HCT116 (cell line): ENCODE measurements around the gene SPTB. TPM values are rescaled to one million over a fixed set of nuclear protein-coding genes. Genes with fewer than 3 reads are reported as not detected.

Experiments
- ATAC-seq: fragments of 200-7000 bp; cut with Tn5 transposase; 2 replicates; pipeline ENCODE4 v1.9.1; 2020; ENCODE audit warnings: mild to moderate bottlenecking, moderate library complexity
- BruUV-seq: library from RNA; stranded (reverse); fragments of 400-500 nt; replicated peaks from 2 replicates; lab custom pipeline; 2021; lab: Mats Ljungman, UMichigan
- CTCF ChIA-PET: fragments of 300-600 bp; sonication (Branson Sonifier 250); formaldehyde crosslinking; loops from one replicate; lab custom pipeline; 2021; ENCODE audit warnings: antibody characterized with exemption; lab: Charles Lee
- POLR2A ChIA-PET: fragments of 300-600, 350-600 bp; sonication (Branson Sonifier 250); formaldehyde crosslinking; loops from one replicate; lab custom pipeline; 2021; ENCODE audit warnings: antibody characterized with exemption; lab: Charles Lee
- RAD21 ChIA-PET, 2 experiments: fragments of 300-600 bp; sonication (Branson Sonifier 250); formaldehyde crosslinking; loops; one replicate each; lab custom pipeline; 2023; ENCODE audit warnings: low total read pairs in 2 of 2; ENCODE audit not compliant: uncharacterized antibody in 2 of 2, unreplicated experiment in 2 of 2, low non-redundant PET in 1 of 2; lab: Charles Lee
- DNase-seq: peaks from one replicate; pipeline ENCODE4 v3.0.0-alpha.2; 2010; ENCODE audit warnings: low read depth, low spot score
- H2AFZ ChIP-seq: fragments of 200-600 bp; shearing (Covaris generic), sonication (generic); 2 replicates; pipeline ENCODE4 v1.6.1; 2017; ENCODE audit warnings: low read depth, mixed run types, mixed read lengths, antibody characterized with exemption, low read length; ENCODE audit not compliant: poor library complexity, severe bottlenecking
- H3K27ac ChIP-seq: 2 replicates; pipeline ENCODE4 v1.5.1; 2012; ENCODE audit warnings: low read depth, low read length
- H3K27me3 ChIP-seq: fragments of 200-600 bp; sonication (generic); 2 replicates; pipeline ENCODE4 v1.6.1; 2016; ENCODE audit warnings: mixed run types, low read length, mixed read lengths; ENCODE audit not compliant: insufficient read depth
- H3K36me3 ChIP-seq, 2 experiments: fragments of 200-500 bp in 1 of 2; fragments of 200-600 bp in 1 of 2; sonication (Bioruptor generic) in 1 of 2; sonication (generic) in 1 of 2; 2 replicates each; pipeline versions ENCODE4 v1.5.1 to v1.6.1; 2014 to 2016; ENCODE audit warnings: low read length in 2 of 2, inconsistent platforms in 1 of 2, mixed read lengths in 1 of 2, mixed run types in 1 of 2; ENCODE audit not compliant: insufficient read depth in 2 of 2, control insufficient read depth in 1 of 2
- H3K4me1 ChIP-seq, 2 experiments: fragments of 200-600 bp in 1 of 2; sonication (generic) in 1 of 2; 2 replicates each; pipeline versions ENCODE4 v1.5.1 to v1.6.1; 2012 to 2017; ENCODE audit warnings: low read length in 2 of 2, inconsistent platforms in 1 of 2, mild to moderate bottlenecking in 1 of 2, mixed read lengths in 1 of 2, mixed run types in 1 of 2, moderate library complexity in 1 of 2; ENCODE audit not compliant: insufficient read depth in 2 of 2, control insufficient read depth in 1 of 2
- H3K4me2 ChIP-seq: fragments of 200-600 bp; sonication (generic); 2 replicates; pipeline ENCODE4 v1.6.1; 2017; ENCODE audit warnings: mixed run types, low read length, mixed read lengths
- H3K4me3 ChIP-seq, 2 experiments: fragments of 200-600 bp in 1 of 2; sonication (generic) in 1 of 2; replicated peaks in 1 of 2; 2 replicates each; pipeline ENCODE4 v1.5.1; 2011 to 2016; ENCODE audit warnings: low read length in 2 of 2, control low read depth in 1 of 2, low read depth in 1 of 2, mild to moderate bottlenecking in 1 of 2, mixed read lengths in 1 of 2, mixed run types in 1 of 2
- H3K79me2 ChIP-seq: fragments of 200-600 bp; sonication (generic); 2 replicates; pipeline ENCODE4 v1.6.1; 2017; ENCODE audit warnings: mild to moderate bottlenecking, mixed run types, low read length, moderate library complexity, mixed read lengths; ENCODE audit not compliant: insufficient read depth
- H3K9ac ChIP-seq: fragments of 200-600 bp; sonication (generic); 2 replicates; pipeline ENCODE4 v1.6.1; 2016; ENCODE audit warnings: low read length, mixed read lengths
- H3K9me2 ChIP-seq: fragments of 200-600 bp; sonication (generic), shearing (Covaris generic); 2 replicates; pipeline ENCODE4 v1.6.1; 2017; ENCODE audit warnings: mixed run types, mild to moderate bottlenecking, moderate library complexity; ENCODE audit not compliant: insufficient read depth
- H3K9me3 ChIP-seq, 2 experiments: fragments of 200-500 bp in 1 of 2; fragments of 200-600 bp in 1 of 2; sonication (Bioruptor generic) in 1 of 2; sonication (generic) in 1 of 2; 2 replicates each; pipeline ENCODE4 v1.6.1; 2014 to 2017; ENCODE audit warnings: low read length in 2 of 2, mixed read lengths in 2 of 2, inconsistent platforms in 1 of 2, low read depth in 1 of 2, mild to moderate bottlenecking in 1 of 2, mixed run types in 1 of 2, moderate library complexity in 1 of 2; ENCODE audit not compliant: control insufficient read depth in 1 of 2, insufficient read depth in 1 of 2
- H4K20me1 ChIP-seq: fragments of 200-600 bp; sonication (generic), shearing (Covaris generic); 2 replicates; pipeline ENCODE4 v1.6.1; 2017; ENCODE audit warnings: mixed run types, mild to moderate bottlenecking, moderate library complexity; ENCODE audit not compliant: insufficient read depth
- CEBPB ChIP-seq: IDR thresholded peaks from 2 replicates; pipeline ENCODE4 v1.6.1; 2012; ENCODE audit warnings: low read depth
- ELF1 ChIP-seq: IDR thresholded peaks from 2 replicates; pipeline ENCODE4 v1.6.1; 2012; ENCODE audit warnings: low read depth, borderline replicate concordance
- EZH2phosphoT487 ChIP-seq: fragments of 200-600 bp; IDR thresholded peaks from 2 replicates; pipeline ENCODE4 v1.6.1; 2018; ENCODE audit warnings: antibody characterized with exemption, borderline replicate concordance
- FOSL1 ChIP-seq: IDR thresholded peaks from 2 replicates; pipeline ENCODE4 v1.6.1; 2012; ENCODE audit warnings: low read depth
- JUND ChIP-seq: IDR thresholded peaks from 2 replicates; pipeline ENCODE4 v1.6.1; 2012
- POLR2A ChIP-seq: IDR thresholded peaks from 2 replicates; pipeline ENCODE4 v1.7.0; 2011; ENCODE audit warnings: borderline replicate concordance; ENCODE audit not compliant: insufficient read depth, insufficient read length; ENCODE audit errors: extremely low read depth
- POLR2AphosphoS5 ChIP-seq: IDR thresholded peaks from 2 replicates; pipeline ENCODE4 v1.6.1; 2011; ENCODE audit warnings: mild to moderate bottlenecking, low read depth, low read length, moderate library complexity
- SIN3A ChIP-seq: IDR thresholded peaks from 2 replicates; pipeline ENCODE4 v1.6.1; 2012; ENCODE audit warnings: low read depth
- SP1 ChIP-seq: IDR thresholded peaks from 2 replicates; pipeline ENCODE4 v1.6.1; 2012; ENCODE audit warnings: low read depth
- SRF ChIP-seq: IDR thresholded peaks from 2 replicates; pipeline ENCODE4 v1.6.1; 2012; ENCODE audit warnings: low read depth
- TCF7L2 ChIP-seq: IDR thresholded peaks from 2 replicates; pipeline ENCODE4 v1.7.0; 2011; ENCODE audit warnings: borderline replicate concordance, inconsistent platforms; ENCODE audit not compliant: insufficient read depth, insufficient read length; ENCODE audit errors: extremely low read depth
- YY1 ChIP-seq: IDR thresholded peaks from 2 replicates; pipeline ENCODE4 v1.6.1; 2011; ENCODE audit warnings: low read length, low read depth, moderate library complexity, mild to moderate bottlenecking; ENCODE audit not compliant: insufficient replicate concordance; ENCODE audit errors: extremely low read depth
- ZFX ChIP-seq: fragments of 450-650 bp; IDR thresholded peaks from 2 replicates; pipeline ENCODE4 v1.6.1; 2017
- ZNF274 ChIP-seq: fragments of 200-500 bp; sonication (Bioruptor generic); IDR thresholded peaks from 2 replicates; pipeline ENCODE4 v1.6.1; 2014; ENCODE audit warnings: mild to moderate bottlenecking, low read depth, low read length, inconsistent platforms
- intact Hi-C: fragments of 100-400 bp; cut with micrococcal nuclease; formaldehyde crosslinking; loops from 2 replicates; pipeline ENCODE4 v1.10.0; 2022
- total RNA-seq: library from RNA; stranded (reverse); gene quantifications from one replicate; pipeline ENCODE4 v1.2.1, GENCODE V29; 2021; ENCODE audit not compliant: unreplicated experiment
- TF ChIP-seq, protein P1 (sequence below): IDR thresholded peaks from 2 replicates; pipeline ENCODE4 v1.6.1; 2012; ENCODE audit warnings: low read depth
- TF ChIP-seq, protein P2 (sequence below), 3 experiments: fragments of 200-600 bp in 1 of 3; sonication (generic) in 1 of 3; IDR thresholded peaks in 2 of 3; conservative IDR thresholded peaks in 1 of 3; 2 replicates each; pipeline ENCODE4 v1.5.1; 2012 to 2017; ENCODE audit warnings: low read depth in 2 of 3, low read length in 2 of 3, antibody characterized with exemption in 1 of 3, borderline replicate concordance in 1 of 3, control low read depth in 1 of 3, mild to moderate bottlenecking in 1 of 3, mixed read lengths in 1 of 3, mixed run types in 1 of 3, moderate library complexity in 1 of 3; ENCODE audit not compliant: insufficient read depth in 1 of 3
- TF ChIP-seq, protein P3 (sequence below): IDR thresholded peaks from 2 replicates; pipeline ENCODE4 v1.6.1; 2012

Gene SPTB
- total RNA-seq, 1 experiment from 2014 or later = 4.2 TPM

GRCh38 chr14:64754685-64755084 is 125.0 kb downstream of the SPTB start:
- H3K4me1 ChIP-seq = peaks cover 20 to 23% of the 10 kb centered on the region in 2 experiments
- intact Hi-C loops = no loop called here
- no peak for TF ChIP-seq ZFX
- TF ChIP-seq CEBPB = no peak
- TF ChIP-seq EZH2phosphoT487 = no peak
- no peak for TF ChIP-seq ZNF274
- no peak for TF ChIP-seq POLR2A
- no peak for TF ChIP-seq ELF1
- TF ChIP-seq YY1 = no peak
- TF ChIP-seq JUND = no peak
- TF ChIP-seq SP1 = no peak
- no peak for TF ChIP-seq FOSL1
- TF ChIP-seq TCF7L2 = no peak
- TF ChIP-seq, protein P1, sequence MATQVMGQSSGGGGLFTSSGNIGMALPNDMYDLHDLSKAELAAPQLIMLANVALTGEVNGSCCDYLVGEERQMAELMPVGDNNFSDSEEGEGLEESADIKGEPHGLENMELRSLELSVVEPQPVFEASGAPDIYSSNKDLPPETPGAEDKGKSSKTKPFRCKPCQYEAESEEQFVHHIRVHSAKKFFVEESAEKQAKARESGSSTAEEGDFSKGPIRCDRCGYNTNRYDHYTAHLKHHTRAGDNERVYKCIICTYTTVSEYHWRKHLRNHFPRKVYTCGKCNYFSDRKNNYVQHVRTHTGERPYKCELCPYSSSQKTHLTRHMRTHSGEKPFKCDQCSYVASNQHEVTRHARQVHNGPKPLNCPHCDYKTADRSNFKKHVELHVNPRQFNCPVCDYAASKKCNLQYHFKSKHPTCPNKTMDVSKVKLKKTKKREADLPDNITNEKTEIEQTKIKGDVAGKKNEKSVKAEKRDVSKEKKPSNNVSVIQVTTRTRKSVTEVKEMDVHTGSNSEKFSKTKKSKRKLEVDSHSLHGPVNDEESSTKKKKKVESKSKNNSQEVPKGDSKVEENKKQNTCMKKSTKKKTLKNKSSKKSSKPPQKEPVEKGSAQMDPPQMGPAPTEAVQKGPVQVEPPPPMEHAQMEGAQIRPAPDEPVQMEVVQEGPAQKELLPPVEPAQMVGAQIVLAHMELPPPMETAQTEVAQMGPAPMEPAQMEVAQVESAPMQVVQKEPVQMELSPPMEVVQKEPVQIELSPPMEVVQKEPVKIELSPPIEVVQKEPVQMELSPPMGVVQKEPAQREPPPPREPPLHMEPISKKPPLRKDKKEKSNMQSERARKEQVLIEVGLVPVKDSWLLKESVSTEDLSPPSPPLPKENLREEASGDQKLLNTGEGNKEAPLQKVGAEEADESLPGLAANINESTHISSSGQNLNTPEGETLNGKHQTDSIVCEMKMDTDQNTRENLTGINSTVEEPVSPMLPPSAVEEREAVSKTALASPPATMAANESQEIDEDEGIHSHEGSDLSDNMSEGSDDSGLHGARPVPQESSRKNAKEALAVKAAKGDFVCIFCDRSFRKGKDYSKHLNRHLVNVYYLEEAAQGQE = no peak
- TF ChIP-seq, protein P2, sequence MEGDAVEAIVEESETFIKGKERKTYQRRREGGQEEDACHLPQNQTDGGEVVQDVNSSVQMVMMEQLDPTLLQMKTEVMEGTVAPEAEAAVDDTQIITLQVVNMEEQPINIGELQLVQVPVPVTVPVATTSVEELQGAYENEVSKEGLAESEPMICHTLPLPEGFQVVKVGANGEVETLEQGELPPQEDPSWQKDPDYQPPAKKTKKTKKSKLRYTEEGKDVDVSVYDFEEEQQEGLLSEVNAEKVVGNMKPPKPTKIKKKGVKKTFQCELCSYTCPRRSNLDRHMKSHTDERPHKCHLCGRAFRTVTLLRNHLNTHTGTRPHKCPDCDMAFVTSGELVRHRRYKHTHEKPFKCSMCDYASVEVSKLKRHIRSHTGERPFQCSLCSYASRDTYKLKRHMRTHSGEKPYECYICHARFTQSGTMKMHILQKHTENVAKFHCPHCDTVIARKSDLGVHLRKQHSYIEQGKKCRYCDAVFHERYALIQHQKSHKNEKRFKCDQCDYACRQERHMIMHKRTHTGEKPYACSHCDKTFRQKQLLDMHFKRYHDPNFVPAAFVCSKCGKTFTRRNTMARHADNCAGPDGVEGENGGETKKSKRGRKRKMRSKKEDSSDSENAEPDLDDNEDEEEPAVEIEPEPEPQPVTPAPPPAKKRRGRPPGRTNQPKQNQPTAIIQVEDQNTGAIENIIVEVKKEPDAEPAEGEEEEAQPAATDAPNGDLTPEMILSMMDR (IDR thresholded peaks at IDR 0.05 in 2 of 3, conservative IDR thresholded peaks at IDR 0.05 in 1 of 3; ENCODE audit: borderline replicate concordance in 1 of 3, insufficient read depth in 1 of 3, low read depth in 2 of 3, low read length in 2 of 3) = no peak
- TF ChIP-seq, protein P3, sequence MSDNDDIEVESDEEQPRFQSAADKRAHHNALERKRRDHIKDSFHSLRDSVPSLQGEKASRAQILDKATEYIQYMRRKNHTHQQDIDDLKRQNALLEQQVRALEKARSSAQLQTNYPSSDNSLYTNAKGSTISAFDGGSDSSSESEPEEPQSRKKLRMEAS = no peak
- no peak for TF ChIP-seq POLR2AphosphoS5
- no peak for TF ChIP-seq SRF
- TF ChIP-seq SIN3A = no peak
- H3K9me3 ChIP-seq = no peaks in the 10 kb centered on the region
- no TSS peak for BruUV-seq
- H3K27ac ChIP-seq = no peak overlapping the region
- H3K4me3 ChIP-seq = no peak overlapping the region
- ChIA-PET RAD21 (no interaction called here), CTCF (no interaction called here), POLR2A (no interaction called here)
- H3K4me2 ChIP-seq = no peak overlapping the region
- H2AFZ ChIP-seq = no peak overlapping the region
- H3K9ac ChIP-seq = no peak overlapping the region
- H3K27me3 ChIP-seq = no peaks in the 10 kb centered on the region
- H3K36me3 ChIP-seq = no peaks in the 10 kb centered on the region; a peak in 1 of 4 replicates
- no peak for DNase-seq
- H3K9me2 ChIP-seq = no peaks in the 10 kb centered on the region
- no peak for ATAC-seq
- no peaks in the 10 kb centered on the region for H4K20me1 ChIP-seq
- no peaks in the 10 kb centered on the region for H3K79me2 ChIP-seq
